GM12891 (cell line): ENCODE results near the gene MRPL37.

Source experiments
- POLR2A ChIP-seq: IDR thresholded peaks from 2 replicates; pipeline ENCODE4 v1.6.1; 2011; ENCODE audit warnings: low read depth, low read length, control low read depth
- POLR2AphosphoS5 ChIP-seq: IDR thresholded peaks from 2 replicates; pipeline ENCODE4 v1.6.1; 2011; ENCODE audit warnings: low read depth, low read length, control low read depth
- POU2F2 ChIP-seq: IDR thresholded peaks from 2 replicates; pipeline ENCODE4 v1.6.1; 2011; ENCODE audit warnings: low read depth, mild to moderate bottlenecking, control low read depth, low read length, moderate library complexity

DNA sequence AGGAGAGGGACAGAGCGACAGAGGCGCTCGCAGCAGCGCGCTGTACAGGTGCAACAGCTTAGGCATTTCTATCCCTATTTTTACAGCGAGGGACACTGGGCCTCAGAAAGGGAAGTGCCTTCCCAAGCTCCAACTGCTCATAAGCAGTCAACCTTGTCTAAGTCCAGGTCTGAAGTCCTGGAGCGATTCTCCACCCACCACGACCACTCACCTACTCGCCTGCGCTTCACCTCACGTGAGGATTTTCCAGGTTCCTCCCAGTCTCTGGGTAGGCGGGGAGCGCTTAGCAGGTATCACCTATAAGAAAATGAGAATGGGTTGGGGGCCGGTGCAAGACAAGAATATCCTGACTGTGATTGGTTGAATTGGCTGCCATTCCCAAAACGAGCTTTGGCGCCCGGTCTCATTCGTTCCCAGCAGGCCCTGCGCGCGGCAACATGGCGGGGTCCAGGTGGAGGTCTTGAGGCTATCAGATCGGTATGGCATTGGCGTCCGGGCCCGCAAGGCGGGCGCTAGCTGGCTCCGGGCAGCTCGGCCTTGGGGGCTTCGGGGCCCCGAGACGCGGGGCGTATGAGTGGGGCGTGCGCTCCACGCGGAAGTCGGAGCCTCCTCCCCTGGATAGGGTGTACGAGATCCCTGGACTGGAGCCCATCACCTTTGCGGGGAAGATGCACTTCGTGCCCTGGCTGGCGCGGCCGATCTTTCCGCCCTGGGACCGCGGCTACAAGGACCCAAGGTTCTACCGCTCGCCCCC is at the start of gene MRPL37, which contains the start of gene CYB5RL:
- TF ChIP-seq POLR2A (peak; percentile 92), POU2F2 (peak; percentile 76), POLR2AphosphoS5 (peak; percentile 86)
